B cell (primary cell): ENCODE results near the gene NELL1. TPM values are rescaled to one million over a fixed set of nuclear protein-coding genes. Genes with fewer than 3 reads are reported as not detected.

Experiments used
- ATAC-seq: fragments of 200-7000 bp; cut with Tn5 transposase; one replicate; pipeline ENCODE4 v1.10.0; 2021; ENCODE audit warnings: low read depth, mild to moderate bottlenecking, moderate number of reproducible peaks, moderate library complexity
- CTCF ChIA-PET: fragments of 350-600 bp; sonication (Branson Sonifier 250); formaldehyde crosslinking; loops from one replicate; lab custom pipeline; 2021; ENCODE audit warnings: antibody characterized with exemption, inconsistent platforms; lab: Charles Lee
- POLR2A ChIA-PET: fragments of 350-600 bp; sonication (Branson Sonifier 250); formaldehyde crosslinking; loops from one replicate; lab custom pipeline; 2021; ENCODE audit warnings: antibody characterized with exemption; lab: Charles Lee
- DNase-seq: peaks from one replicate; pipeline ENCODE4 v3.0.0; 2013
- H2AFZ ChIP-seq: 2 replicates; pipeline ENCODE4 v1.6.1; 2012; ENCODE audit warnings: mild to moderate bottlenecking, low read depth, low read length; ENCODE audit not compliant: insufficient read depth, poor library complexity, severe bottlenecking
- H3K27ac ChIP-seq, 2 donors: 1 replicate in 1 of 2; 2 replicates in 1 of 2; pipeline ENCODE4 v1.5.1; 2012 to 2013; ENCODE audit warnings: low read length in 2 of 2, mild to moderate bottlenecking in 2 of 2, moderate library complexity in 1 of 2
- H3K27me3 ChIP-seq, 4 experiments: fragments of 200-600 bp in 1 of 4; sonication (generic) in 1 of 4; replicated peaks in 1 of 4; 1 replicate in 2 of 4; 2 replicates in 2 of 4; pipeline versions ENCODE4 v1.6.1 to v1.7.0; 2013 to 2016; ENCODE audit warnings: low read length in 3 of 4, mild to moderate bottlenecking in 2 of 4, mixed read lengths in 1 of 4, moderate library complexity in 1 of 4; ENCODE audit not compliant: insufficient read depth in 4 of 4, control insufficient read depth in 3 of 4; ENCODE audit errors: control extremely low read depth in 1 of 4
- H3K36me3 ChIP-seq, 2 experiments: replicated peaks in 1 of 2; 1 replicate in 1 of 2; 2 replicates in 1 of 2; pipeline versions ENCODE4 v1.6.1 to v1.7.1; 2013; ENCODE audit warnings: low read length in 1 of 2; ENCODE audit not compliant: insufficient read depth in 2 of 2, control insufficient read depth in 1 of 2; ENCODE audit errors: control extremely low read depth in 1 of 2, extremely low read depth in 1 of 2
- H3K4me1 ChIP-seq, 2 donors: fragments of 200-600 bp in 1 of 2; sonication (generic) in 1 of 2; 1 replicate in 1 of 2; 2 replicates in 1 of 2; pipeline versions ENCODE4 v1.5.1 to v1.6.1; 2013 to 2017; ENCODE audit warnings: low read length in 2 of 2; ENCODE audit not compliant: control insufficient read depth in 2 of 2, insufficient read depth in 2 of 2
- H3K4me2 ChIP-seq: replicated peaks from 2 replicates; pipeline ENCODE3; 2012; ENCODE audit warnings: mild to moderate bottlenecking, low read depth, low read length; ENCODE audit not compliant: poor library complexity, severe bottlenecking
- H3K4me3 ChIP-seq, 5 experiments: fragments of 200-600 bp in 1 of 5; sonication (generic) in 1 of 5; 1 replicate in 3 of 5; 2 replicates in 2 of 5; pipeline versions ENCODE4 v1.5.1 to v1.7.0; 2011 to 2016; ENCODE audit warnings: low read length in 4 of 5, mild to moderate bottlenecking in 4 of 5, low read depth in 2 of 5, control low read depth in 1 of 5, moderate library complexity in 1 of 5; ENCODE audit not compliant: insufficient read depth in 1 of 5; ENCODE audit errors: control extremely low read depth in 1 of 5, extremely low read depth in 1 of 5
- H3K79me2 ChIP-seq: fragments of 200-600 bp; sonication (generic); one replicate; pipeline ENCODE4 v1.6.0; 2016; ENCODE audit warnings: low read length; ENCODE audit not compliant: control insufficient read depth, insufficient read depth
- H3K9ac ChIP-seq: fragments of 200-600 bp; sonication (generic); 2 replicates; pipeline ENCODE4 v1.6.1; 2017; ENCODE audit warnings: mild to moderate bottlenecking, low read length, moderate library complexity
- H3K9me3 ChIP-seq, 3 donors: one replicate each; pipeline versions ENCODE4 v1.6.1 to v1.7.1; 2013; ENCODE audit warnings: low read length in 2 of 3; ENCODE audit not compliant: control insufficient read depth in 2 of 3, insufficient read depth in 1 of 3; ENCODE audit errors: control extremely low read depth in 1 of 3
- H4K20me1 ChIP-seq: 2 replicates; pipeline ENCODE4 v1.6.0; 2012; ENCODE audit warnings: mild to moderate bottlenecking, low read length; ENCODE audit not compliant: insufficient read depth, control insufficient read depth, poor library complexity, severe bottlenecking
- H3K27ac Mint-ChIP-seq: one replicate; pipeline ENCODE4 v1.8.0; 2021; ENCODE audit warnings: mixed read lengths
- H3K27me3 Mint-ChIP-seq: one replicate; pipeline ENCODE4 v1.8.0; 2021; ENCODE audit warnings: mixed read lengths
- H3K4me1 Mint-ChIP-seq: one replicate; pipeline ENCODE4 v1.8.0; 2021; ENCODE audit warnings: mixed read lengths
- H3K4me3 Mint-ChIP-seq: one replicate; pipeline ENCODE4 v1.8.0; 2021; ENCODE audit warnings: mixed read lengths
- H3K9me3 Mint-ChIP-seq: one replicate; pipeline ENCODE4 v1.8.0; 2022; ENCODE audit warnings: mixed read lengths; ENCODE audit not compliant: insufficient read depth
- CTCF ChIP-seq: fragments of 200-600 bp; IDR thresholded peaks from one replicate; pipeline ENCODE4 v1.8.0; 2022; ENCODE audit warnings: antibody characterized with exemption, mild to moderate bottlenecking
- EZH2 ChIP-seq: IDR thresholded peaks from 2 replicates; pipeline ENCODE4 v1.6.1; 2012; ENCODE audit warnings: borderline replicate concordance, low read depth, mild to moderate bottlenecking, moderate library complexity, low read length; ENCODE audit not compliant: insufficient read depth, poor library complexity, severe bottlenecking
- WGBS: methylation state at CpG from one replicate; pipeline ENCODE4 v1.1.5; 2013; ENCODE audit warnings: missing lambda C conversion rate; ENCODE audit not compliant: insufficient coverage; 5-methylcytosine and 5-hydroxymethylcytosine counted together
- intact Hi-C: fragments of 100-400 bp; cut with micrococcal nuclease; formaldehyde crosslinking; loops from one replicate; pipeline ENCODE4 v1.10.0; 2022
- polyA plus RNA-seq: library from polyadenylated mRNA; depleted of rRNA; stranded (reverse); fragments of >200 nt; gene quantifications from 2 replicates; pipeline ENCODE4 v1.2.3, GENCODE V29; 2012
- total RNA-seq, 2 donors: library from RNA; stranded (reverse); fragments of 120-200 nt in 1 of 2; gene quantifications; 1 replicate in 1 of 2; 2 replicates in 1 of 2; pipeline versions ENCODE4 v1.2.3 to v1.2.4, GENCODE V29; 2013 to 2022

The NELL1 gene
- total and polyA plus RNA-seq, 2 donors (not counting 1 experiment from before 2014, with no cell fraction given), result not detected

- Histone ChIP-seq H3K36me3 (no peaks in the 10 kb centered on the region), H3K27me3 (no peaks in the 10 kb centered on the region), H3K4me1 (no peaks in the 10 kb centered on the region), H3K9me3 (no peaks in the 10 kb centered on the region), H3K79me2 (no peaks in the 10 kb centered on the region), H3K27ac (no peak overlapping the region), H3K4me2 (no peak overlapping the region), H3K9ac (no peak overlapping the region), H4K20me1 (no peaks in the 10 kb centered on the region), H3K4me3 (no peak overlapping the region), H2AFZ (no peak overlapping the region)
- TF ChIP-seq CTCF (no peak), EZH2 (no peak)
- intact Hi-C loops, result no loop called here
- Mint-ChIP-seq H3K9me3 (no peaks in the 10 kb centered on the region), H3K4me3 (no peak overlapping the region), H3K4me1 (no peaks in the 10 kb centered on the region), H3K27me3 (no peaks in the 10 kb centered on the region), H3K27ac (no peak overlapping the region)
- ChIA-PET CTCF (no interaction called here), POLR2A (no interaction called here)
- DNase-seq (no peak), ATAC-seq (no peak)
- no CpG with 5 or more reads among the region's 1 CpG for WGBS
Observed at GRCh38 chr11:21369947-21370346, 700.6 kb downstream of the NELL1 start.

DNA sequence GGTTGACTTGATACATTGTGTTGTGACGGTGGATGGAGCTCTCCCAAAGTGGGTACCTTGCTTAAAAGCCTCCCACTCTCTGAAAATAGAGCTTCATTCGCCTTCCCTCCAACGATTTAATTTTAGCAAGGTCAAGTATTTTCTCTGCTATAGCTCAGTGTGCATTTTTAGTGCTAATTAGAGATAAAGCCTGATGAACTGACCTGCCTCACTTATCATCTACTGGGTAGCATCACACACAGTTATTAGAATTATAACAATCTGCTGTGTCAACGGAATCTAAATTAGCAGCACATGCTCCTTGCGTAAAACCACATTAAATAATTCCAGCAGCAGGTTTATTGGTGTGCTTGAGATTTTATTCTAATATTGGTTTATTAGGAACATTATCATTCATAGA, 701.7 kb downstream of the NELL1 start:
- ChIA-PET POLR2A (no interaction called here), CTCF (no interaction called here)
- Histone ChIP-seq H4K20me1 (no peaks in the 10 kb centered on the region), H2AFZ (no peak overlapping the region), H3K9me3 (no peaks in the 10 kb centered on the region), H3K4me3 (no peak overlapping the region), H3K27ac (no peak overlapping the region), H3K36me3 (no peaks in the 10 kb centered on the region), H3K4me1 (no peaks in the 10 kb centered on the region), H3K27me3 (no peaks in the 10 kb centered on the region), H3K79me2 (no peaks in the 10 kb centered on the region), H3K9ac (no peak overlapping the region), H3K4me2 (no peak overlapping the region)
- Mint-ChIP-seq H3K27me3 (no peaks in the 10 kb centered on the region), H3K9me3 (peaks cover 4% of the 10 kb centered on the region), H3K4me3 (no peak overlapping the region), H3K27ac (no peak overlapping the region), H3K4me1 (no peaks in the 10 kb centered on the region)
- WGBS, result no CpG with 5 or more reads among the region's 5 CpGs
- no peak for TF ChIP-seq CTCF
- no peak for TF ChIP-seq EZH2
- no peak for DNase-seq
- intact Hi-C loops, result no loop called here
- ATAC-seq, result no peak
